GM12872 (cell line): ENCODE results near the gene ABCB11.
A peak's percentile ranks its signal among the peaks of the same experiment; 100 is the strongest.

ENCODE experiments used
- TF ChIP-seq, protein P1 (sequence below): IDR thresholded peaks from 3 replicates; pipeline ENCODE4 v1.5.1; 2011; ENCODE audit warnings: low read depth, mild to moderate bottlenecking, low read length, moderate library complexity; ENCODE audit not compliant: insufficient read depth

Gene ABCB11

DNA sequence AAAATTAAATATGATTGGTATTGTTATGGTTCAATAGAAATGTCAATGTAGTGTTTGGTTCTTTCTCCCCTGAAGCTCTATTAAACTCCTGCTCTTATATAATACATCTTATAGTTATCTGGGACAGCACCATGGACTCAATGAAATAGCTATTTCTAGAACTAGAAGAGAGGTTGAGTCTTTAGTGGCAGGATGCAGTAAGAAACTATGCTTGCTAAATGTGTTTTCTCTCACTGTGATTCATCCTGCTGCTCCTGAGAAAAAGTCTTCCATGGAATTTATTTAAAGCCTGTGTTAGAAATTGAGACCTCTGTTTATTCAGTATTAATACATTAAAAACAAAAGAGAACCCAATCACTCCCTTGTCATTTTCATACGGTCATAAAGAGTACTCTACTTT, 68.5 kb downstream of the ABCB11 start:
- TF ChIP-seq, protein P1, sequence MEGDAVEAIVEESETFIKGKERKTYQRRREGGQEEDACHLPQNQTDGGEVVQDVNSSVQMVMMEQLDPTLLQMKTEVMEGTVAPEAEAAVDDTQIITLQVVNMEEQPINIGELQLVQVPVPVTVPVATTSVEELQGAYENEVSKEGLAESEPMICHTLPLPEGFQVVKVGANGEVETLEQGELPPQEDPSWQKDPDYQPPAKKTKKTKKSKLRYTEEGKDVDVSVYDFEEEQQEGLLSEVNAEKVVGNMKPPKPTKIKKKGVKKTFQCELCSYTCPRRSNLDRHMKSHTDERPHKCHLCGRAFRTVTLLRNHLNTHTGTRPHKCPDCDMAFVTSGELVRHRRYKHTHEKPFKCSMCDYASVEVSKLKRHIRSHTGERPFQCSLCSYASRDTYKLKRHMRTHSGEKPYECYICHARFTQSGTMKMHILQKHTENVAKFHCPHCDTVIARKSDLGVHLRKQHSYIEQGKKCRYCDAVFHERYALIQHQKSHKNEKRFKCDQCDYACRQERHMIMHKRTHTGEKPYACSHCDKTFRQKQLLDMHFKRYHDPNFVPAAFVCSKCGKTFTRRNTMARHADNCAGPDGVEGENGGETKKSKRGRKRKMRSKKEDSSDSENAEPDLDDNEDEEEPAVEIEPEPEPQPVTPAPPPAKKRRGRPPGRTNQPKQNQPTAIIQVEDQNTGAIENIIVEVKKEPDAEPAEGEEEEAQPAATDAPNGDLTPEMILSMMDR = no peak

GRCh38 chr2:168961450-168962229, 69.5 kb downstream of the ABCB11 start:
- TF ChIP-seq, protein P1 = peak; percentile 79

DNA sequence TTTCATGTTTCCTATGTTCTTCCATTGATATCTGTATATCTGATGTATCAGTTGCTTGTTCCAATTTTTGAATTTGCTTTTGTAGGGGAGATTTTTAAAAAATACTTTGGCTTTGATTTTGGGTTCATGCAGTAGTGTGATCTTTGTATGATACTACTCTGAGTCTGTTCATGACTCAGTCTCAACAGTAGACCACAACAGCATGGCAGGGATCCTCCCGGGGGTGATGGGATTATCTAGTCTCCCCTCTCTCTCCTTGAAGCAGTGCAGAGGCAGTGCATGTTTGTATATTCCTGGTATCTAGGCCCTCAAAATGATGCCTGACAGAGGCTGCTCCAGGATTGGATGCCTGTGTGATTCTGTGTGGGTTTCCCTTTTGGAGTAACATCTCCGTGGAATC, 74.7 kb downstream of the ABCB11 start:
- TF ChIP-seq, protein P1 = no peak

- TF ChIP-seq, protein P1 = no peak
These were observed 75.8 kb downstream of the ABCB11 start for GRCh38 chr2:168955321-168955720.

GRCh38 chr2:168954256-168954655, 76.9 kb downstream of the ABCB11 start:
- TF ChIP-seq, protein P1 = no peak

GRCh38 chr2:168952424-168952823, 78.7 kb downstream of the ABCB11 start:
- TF ChIP-seq, protein P1 = no peak

DNA sequence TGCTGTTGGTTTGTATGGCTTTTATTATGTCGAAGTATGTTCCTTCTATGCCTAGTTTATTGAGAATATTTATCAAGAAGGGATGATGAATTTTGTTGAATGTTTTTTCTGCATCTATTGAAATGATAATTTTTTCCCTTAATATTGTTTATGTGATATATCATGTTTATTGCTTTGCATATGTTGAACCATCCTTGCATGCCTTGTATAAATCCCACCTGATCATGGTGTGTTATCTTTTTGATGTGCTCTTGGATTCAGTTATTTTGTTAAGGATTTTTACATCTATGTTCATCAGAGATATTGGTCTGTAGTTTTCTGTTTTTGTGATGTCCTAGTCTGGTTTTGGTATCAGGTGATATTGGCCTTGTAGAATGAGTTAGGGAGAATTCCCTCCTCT, 79.3 kb downstream of the ABCB11 start:
- TF ChIP-seq, protein P1 = no peak
